GM12878 (cell line): ENCODE measurements around the gene NOL3. TPM values are rescaled to one million over a fixed set of nuclear protein-coding genes. Genes with fewer than 3 reads are reported as not detected.
A peak's percentile ranks its signal among the peaks of the same experiment; 100 is the strongest.
"Not testable (repeated sequence)": the region's sequence is repeated elsewhere in the genome, so short reads cannot be mapped to it uniquely, and the experiment has no call there.

Experiments
- ATAC-seq: fragments of 200-7000 bp; cut with Tn5 transposase; 3 replicates; pipeline ENCODE4 v1.9.1; 2020; ENCODE audit warnings: mild to moderate bottlenecking, moderate library complexity
- BruUV-seq: library from RNA; stranded (reverse); fragments of 400-500 nt; replicated peaks from 2 replicates; lab custom pipeline; 2021; lab: Mats Ljungman, UMichigan
- CTCF ChIA-PET: fragments of 300-600 bp; sonication (Branson Sonifier 250); formaldehyde crosslinking; extraction: SDS; loops from one replicate; lab custom pipeline; 2021; ENCODE audit warnings: inconsistent platforms; lab: Yijun Ruan, JAX
- POLR2A ChIA-PET: fragments of 350-600 bp; formaldehyde crosslinking; extraction: SDS; loops from one replicate; lab custom pipeline; 2021; ENCODE audit warnings: inconsistent platforms; lab: Charles Lee
- RAD21 ChIA-PET: fragments of 300-600 bp; sonication (Branson Sonifier 250); formaldehyde crosslinking; loops from one replicate; lab custom pipeline; 2023; ENCODE audit warnings: antibody characterized with exemption; ENCODE audit not compliant: unreplicated experiment; lab: Charles Lee
- SMC1A ChIA-PET: fragments of 300-600 bp; sonication (Branson Sonifier 250); formaldehyde crosslinking; loops from one replicate; lab custom pipeline; 2023; ENCODE audit not compliant: unreplicated experiment, uncharacterized antibody; lab: Charles Lee
- DNase-seq: peaks from one replicate; pipeline ENCODE4 v3.0.0-alpha.2; 2011; ENCODE audit warnings: low read depth, low spot score
- FAIRE-seq: peaks from 3 replicates; lab custom pipeline; 2011; peaks lifted over from hg19 to GRCh38; lab: Jason Lieb, UNC
- H2AFZ ChIP-seq: 2 replicates; pipeline ENCODE4 v1.6.0; 2011; ENCODE audit warnings: low read depth, low read length, control low read depth; ENCODE audit not compliant: control insufficient read depth
- H3K27ac ChIP-seq: 2 replicates; pipeline ENCODE4 v1.5.1; 2011; ENCODE audit warnings: control low read depth; ENCODE audit not compliant: control insufficient read depth, insufficient read depth
- H3K27me3 ChIP-seq, 2 experiments: replicated peaks in 1 of 2; 2 replicates each; pipeline versions ENCODE4 v1.6.0 to v1.6.1; 2011; ENCODE audit warnings: low read length in 1 of 2; ENCODE audit not compliant: control insufficient read depth in 2 of 2, insufficient read depth in 2 of 2
- H3K36me3 ChIP-seq, 2 experiments: 2 replicates each; pipeline ENCODE4 v1.5.1; 2011; ENCODE audit warnings: low read length in 1 of 2; ENCODE audit not compliant: control insufficient read depth in 2 of 2, insufficient read depth in 2 of 2
- H3K4me1 ChIP-seq: 2 replicates; pipeline ENCODE4 v1.6.1; 2011; ENCODE audit warnings: mild to moderate bottlenecking, low read length, moderate library complexity, mixed read lengths; ENCODE audit not compliant: control insufficient read depth, insufficient read depth
- H3K4me2 ChIP-seq: 2 replicates; pipeline ENCODE4 v1.6.0; 2011; ENCODE audit warnings: control low read depth; ENCODE audit not compliant: control insufficient read depth, insufficient read depth
- H3K4me3 ChIP-seq: fragments of 200-600 bp; sonication (generic); 2 replicates; pipeline ENCODE4 v1.5.1; 2016
- H3K79me2 ChIP-seq: 2 replicates; pipeline ENCODE4 v1.6.0; 2011; ENCODE audit warnings: low read length; ENCODE audit not compliant: control insufficient read depth, insufficient read depth
- H3K9ac ChIP-seq: 2 replicates; pipeline ENCODE4 v1.8.0; 2011; ENCODE audit warnings: low read length, control low read depth, mixed read lengths; ENCODE audit not compliant: control insufficient read depth, insufficient read depth
- H3K9me3 ChIP-seq: replicated peaks from 3 replicates; pipeline ENCODE4 v1.5.1; 2011; ENCODE audit warnings: mild to moderate bottlenecking, low read length; ENCODE audit not compliant: control insufficient read depth, insufficient read depth
- H4K20me1 ChIP-seq: 2 replicates; pipeline ENCODE4 v1.6.0; 2011; ENCODE audit not compliant: control insufficient read depth, insufficient read depth
- CHD2 ChIP-seq: IDR thresholded peaks from 2 replicates; pipeline ENCODE4 v1.6.1; 2011; ENCODE audit warnings: low read depth, low read length, improper control_type of control experiment, borderline replicate concordance
- CUX1 ChIP-seq: IDR thresholded peaks from 2 replicates; pipeline ENCODE4 v1.6.1; 2012; ENCODE audit warnings: improper control_type of control experiment, low read depth, low read length; ENCODE audit not compliant: insufficient replicate concordance
- IRF4 ChIP-seq: IDR thresholded peaks from 2 replicates; pipeline ENCODE4 v1.6.1; 2011; ENCODE audit warnings: low read depth, low read length
- KAT2A ChIP-seq: conservative IDR thresholded peaks from 2 replicates; pipeline ENCODE4 v1.6.1; 2011; ENCODE audit warnings: low read depth, low read length; ENCODE audit not compliant: control insufficient read depth
- NRF1 ChIP-seq: conservative IDR thresholded peaks from 2 replicates; pipeline ENCODE4 v1.6.1; 2011; ENCODE audit warnings: mild to moderate bottlenecking, low read depth, low read length, improper control_type of control experiment
- TBL1XR1 ChIP-seq: IDR thresholded peaks from 2 replicates; pipeline ENCODE4 v1.6.1; 2012; ENCODE audit warnings: low read depth, low read length, improper control_type of control experiment
- WGBS: methylation state at CpG from one replicate; pipeline ENCODE4 v1.1.6; 2016; ENCODE audit warnings: low lambda C conversion rate; ENCODE audit not compliant: insufficient replicate concordance, insufficient coverage; ENCODE audit errors: missing lambda C conversion rate; 5-methylcytosine and 5-hydroxymethylcytosine counted together
- in situ Hi-C: fragments of 300-500 bp; cut with MboI; formaldehyde crosslinking; loops from 9 replicates; pipeline ENCODE4 v1.14.3; 2018; ENCODE audit warnings: mixed read lengths
- intact Hi-C: fragments of 100-400 bp; cut with micrococcal nuclease; formaldehyde crosslinking; loops from one replicate; pipeline ENCODE4 v1.14.2; 2022; ENCODE audit not compliant: unreplicated experiment
- polyA plus RNA-seq, 11 experiments: library from polyadenylated mRNA; depleted of rRNA in 4 of 11; unstranded in 6 of 11; stranded (reverse) in 5 of 11; fragments of >200 nt; fragmentation: Nextera tagmentation in 4 of 11; fragmentation: Illumina TruSeq in 1 of 11; extraction: Ambion mirVana in 4 of 11; extraction: Trizol in 1 of 11; gene quantifications; 1 replicate in 1 of 11; 2 replicates in 10 of 11; pipeline versions ENCODE4 v1.2.1 to v1.2.3, GENCODE V29; 2011 to 2016; ENCODE audit warnings: inconsistent platforms in 2 of 11, missing spikeins in 2 of 11, low read depth in 1 of 11
- total RNA-seq, 4 experiments: library from RNA; depleted of rRNA in 3 of 4; stranded (reverse); fragments of >200 nt in 3 of 4; fragmentation: Illumina TruSeq in 1 of 4; extraction: Trizol in 1 of 4; gene quantifications; 2 replicates each; pipeline versions ENCODE4 v1.2.1 to v1.2.3, GENCODE V29; 2013 to 2021

NOL3 gene
- total and polyA plus RNA-seq, 10 of the 15 experiments (the other 5 are each of a cell fraction or from before 2014, with no cell fraction given): 0.31 to 18.4 (median 2.7) TPM

- TF ChIP-seq CUX1 (no peak), KAT2A (no peak), CHD2 (peak; percentile 56), NRF1 (peak; percentile 55), TBL1XR1 (0 out of 2 replicates have a peak, but pooled peaks have one; percentile 55), IRF4 (no peak)
Measured at GRCh38 chr16:67170168-67170948, at the start of gene NOL3 (continued).

- ATAC-seq, H3K4me3 ChIP-seq, H2AFZ ChIP-seq, H3K4me1 ChIP-seq, H3K27ac ChIP-seq, H3K4me2 ChIP-seq, H3K9me3 ChIP-seq, intact Hi-C loops, H4K20me1 ChIP-seq, FAIRE-seq, in situ Hi-C loops, H3K79me2 ChIP-seq, RAD21 ChIA-PET, BruUV-seq, SMC1A ChIA-PET, POLR2A ChIA-PET, H3K36me3 ChIP-seq, DNase-seq, CTCF ChIA-PET, H3K9ac ChIP-seq, H3K27me3 ChIP-seq: not testable (repeated sequence)
- 98% methylated on average over 5 of the region's 5 CpGs for WGBS
Measured at GRCh38 chr16:67122799-67123198, 47.5 kb upstream of the NOL3 start.
